Vagina (tissue), 2 donors: ENCODE data around the gene GAST.

Experiments used
- CTCF ChIP-seq, 3 experiments: fragments of 450-650 bp in 2 of 3; fragments of 200-600 bp in 1 of 3; sonication (generic) in 1 of 3; IDR thresholded peaks; one replicate each; pipeline ENCODE4 v1.5.1; 2017 to 2019; ENCODE audit warnings: antibody characterized with exemption in 3 of 3, mild to moderate bottlenecking in 2 of 3, moderate library complexity in 2 of 3
- POLR2AphosphoS5 ChIP-seq, 2 donors: sonication (generic); formaldehyde crosslinking; IDR thresholded peaks; one replicate each; pipeline ENCODE4 v1.9.0; 2017; ENCODE audit warnings: antibody characterized with exemption in 2 of 2, mild to moderate bottlenecking in 2 of 2, low read depth in 1 of 2; ENCODE audit not compliant: insufficient read depth in 1 of 2

GRCh38 chr17:41664172-41664457 is 48.0 kb upstream of the GAST start:
- TF ChIP-seq CTCF (IDR thresholded peaks at IDR 0.05) (no peak), POLR2AphosphoS5 (IDR thresholded peaks at IDR 0.05; ENCODE audit: insufficient read depth in 1 of 2, low read depth in 1 of 2) (no peak)
